HG03064 (cell line): Measurements from ENCODE around the gene RCCD1.
"Not testable (repeated sequence)": the region's sequence is repeated elsewhere in the genome, so short reads cannot be mapped to it uniquely, and the experiment has no call there.

Experiments
- ATAC-seq: cut with Tn5 transposase; IDR thresholded peaks from one replicate; pipeline ENCODE4 v1.9.1; 2021; ENCODE audit warnings: low read depth; ENCODE audit not compliant: unreplicated experiment

RCCD1 gene

DNA sequence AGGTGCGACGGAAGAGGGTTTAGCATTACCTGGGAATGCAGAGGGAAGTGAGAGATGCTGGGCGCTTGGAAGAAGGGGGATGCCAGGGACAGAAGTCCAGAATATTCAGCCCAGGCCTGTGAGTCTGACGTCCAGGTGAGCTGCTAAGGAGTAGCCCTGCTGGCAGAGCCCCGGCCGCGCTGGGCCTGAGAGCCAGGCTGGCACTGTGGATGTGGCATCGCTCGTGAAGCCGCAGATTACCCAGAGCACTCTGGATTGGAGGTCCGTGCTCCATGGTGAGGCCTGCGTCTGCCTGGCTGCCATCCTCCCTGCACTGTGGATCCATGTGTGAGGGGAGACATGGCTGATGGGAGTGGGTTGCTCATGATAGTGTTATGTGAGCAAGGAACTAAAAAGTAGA, 37.1 kb upstream of the RCCD1 start:
- no peak for ATAC-seq

- ATAC-seq = no peak
Observed at GRCh38 chr15:90918034-90918788, 36.5 kb upstream of the RCCD1 start.

DNA sequence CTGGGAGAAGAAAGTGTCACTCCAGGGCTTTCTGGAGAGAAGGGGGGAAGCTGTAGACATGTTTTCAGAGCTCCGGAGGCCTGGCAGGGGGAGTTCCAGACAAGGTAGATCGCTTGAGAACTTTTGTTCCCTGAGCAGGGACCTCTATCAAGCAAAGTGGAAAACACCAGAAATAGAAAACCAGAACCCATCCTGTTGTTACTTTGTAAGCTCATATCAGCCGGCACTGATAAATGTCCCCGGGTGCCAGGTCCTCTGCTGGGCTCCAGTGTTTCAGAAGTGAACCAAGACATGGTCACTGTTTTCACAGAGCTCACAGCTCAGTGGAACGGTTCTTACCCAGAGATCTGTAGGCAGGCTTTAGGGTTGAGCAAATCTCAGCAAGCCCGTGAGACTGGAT, 35.8 kb upstream of the RCCD1 start:
- no peak for ATAC-seq

DNA sequence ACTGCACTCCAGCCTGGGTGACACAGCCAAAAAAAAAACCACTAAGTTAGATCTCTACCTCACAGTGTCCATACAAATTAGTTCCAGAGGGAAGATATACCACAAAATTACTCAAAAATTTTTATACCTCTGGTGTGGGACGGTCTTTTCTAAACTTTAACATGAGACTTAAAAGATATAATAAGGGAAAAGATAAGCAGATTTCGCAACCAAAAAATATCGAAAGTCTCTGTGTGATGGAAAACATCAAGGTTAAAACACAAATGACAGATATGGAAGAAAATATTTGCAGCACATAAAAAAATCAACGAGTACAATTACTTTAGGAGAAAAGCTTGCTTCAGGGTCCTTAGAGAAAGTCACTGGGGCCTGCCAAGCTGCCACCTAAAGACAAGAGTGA, 32.8 kb upstream of the RCCD1 start:
- ATAC-seq = no peak

DNA sequence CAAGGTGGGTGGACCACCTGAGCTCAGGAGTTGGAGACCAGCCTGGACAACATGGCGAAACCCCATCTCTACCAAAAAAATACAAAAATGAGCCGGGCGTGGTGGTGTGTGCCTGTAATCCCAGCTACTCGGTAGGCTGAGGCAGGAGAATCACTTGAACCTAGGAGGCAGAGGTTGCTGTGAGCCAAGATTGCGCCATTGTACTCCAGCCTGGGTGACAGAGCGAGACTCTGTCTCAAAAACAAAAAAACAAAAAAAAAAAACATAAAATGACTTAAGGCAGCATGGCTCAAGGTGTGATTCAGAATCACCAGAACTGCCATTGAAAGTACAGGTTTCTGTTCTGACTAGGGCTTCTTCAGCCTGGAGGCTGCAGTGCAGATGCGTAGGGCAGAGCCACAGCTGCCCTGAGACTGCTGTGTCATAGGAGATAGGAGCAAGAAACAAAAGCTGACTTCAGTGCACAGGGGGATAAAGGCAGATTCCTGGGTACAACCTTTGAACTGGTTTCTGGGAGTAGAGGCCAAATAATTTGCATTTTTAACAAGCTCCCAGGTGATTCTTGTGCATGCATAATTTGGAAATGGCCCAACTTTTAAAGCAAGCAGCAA, 31.9 kb upstream of the RCCD1 start:
- peak; percentile 84 for ATAC-seq

DNA sequence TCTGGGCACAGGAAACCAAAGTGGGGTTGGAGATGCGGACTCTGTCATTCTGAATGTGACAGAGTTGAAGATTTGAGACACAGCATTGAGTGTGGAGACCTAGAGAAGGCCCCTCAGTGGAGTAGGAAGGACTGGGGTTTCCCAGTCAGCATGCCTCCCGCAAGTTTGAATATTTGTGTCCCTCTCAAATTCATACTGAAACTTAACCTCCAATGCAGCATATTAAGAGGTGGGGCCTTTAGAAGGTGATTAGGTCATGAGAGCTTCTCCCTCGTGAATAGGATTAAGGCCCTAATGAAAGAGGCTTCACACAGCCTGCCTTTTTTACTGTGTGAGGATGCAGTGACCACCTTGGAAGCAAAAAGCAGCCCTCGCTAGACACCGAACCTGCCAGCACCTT, 30.3 kb upstream of the RCCD1 start:
- peak; percentile 38 for ATAC-seq

- not testable (repeated sequence) for ATAC-seq
Observed at GRCh38 chr15:90926766-90927165, 27.9 kb upstream of the RCCD1 start.

DNA sequence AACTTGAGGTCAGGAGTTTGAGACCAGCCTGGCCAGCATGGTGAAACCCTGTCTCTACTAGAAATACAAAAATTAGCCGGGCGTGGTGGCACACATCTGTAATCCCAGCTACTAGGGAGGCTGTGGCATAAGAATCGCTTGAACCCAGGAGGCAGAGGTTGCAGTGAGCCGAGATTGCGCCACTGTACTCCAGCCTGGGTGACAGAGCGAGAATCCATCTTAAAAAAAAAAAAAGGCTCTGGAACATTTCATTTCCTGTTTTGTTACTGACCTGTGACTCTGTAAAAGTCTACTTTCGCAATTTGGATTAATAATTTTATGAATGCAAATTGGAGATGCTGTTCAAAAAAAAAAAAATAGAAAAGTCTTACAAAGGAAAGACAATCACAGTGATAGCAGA, 26.6 kb upstream of the RCCD1 start:
- ATAC-seq = not testable (repeated sequence)

- ATAC-seq = no peak
Observed at GRCh38 chr15:90929246-90930019, 25.3 kb upstream of the RCCD1 start.

- ATAC-seq = no peak
Observed at GRCh38 chr15:90930861-90931574, 23.7 kb upstream of the RCCD1 start.

DNA sequence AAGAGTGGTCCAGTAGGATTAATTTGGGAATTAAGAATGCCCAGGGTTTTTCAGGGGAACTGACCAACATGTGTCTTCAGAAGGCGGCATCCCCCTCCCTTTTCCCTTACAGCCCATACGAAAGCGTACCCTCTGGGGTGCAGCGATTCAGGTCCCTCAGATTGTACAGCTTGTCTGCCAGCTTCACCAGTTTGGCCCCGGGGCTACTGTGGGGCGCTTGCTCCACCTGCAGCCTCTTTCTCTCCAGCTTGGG, 23.2 kb upstream of the RCCD1 start:
- ATAC-seq = no peak

DNA sequence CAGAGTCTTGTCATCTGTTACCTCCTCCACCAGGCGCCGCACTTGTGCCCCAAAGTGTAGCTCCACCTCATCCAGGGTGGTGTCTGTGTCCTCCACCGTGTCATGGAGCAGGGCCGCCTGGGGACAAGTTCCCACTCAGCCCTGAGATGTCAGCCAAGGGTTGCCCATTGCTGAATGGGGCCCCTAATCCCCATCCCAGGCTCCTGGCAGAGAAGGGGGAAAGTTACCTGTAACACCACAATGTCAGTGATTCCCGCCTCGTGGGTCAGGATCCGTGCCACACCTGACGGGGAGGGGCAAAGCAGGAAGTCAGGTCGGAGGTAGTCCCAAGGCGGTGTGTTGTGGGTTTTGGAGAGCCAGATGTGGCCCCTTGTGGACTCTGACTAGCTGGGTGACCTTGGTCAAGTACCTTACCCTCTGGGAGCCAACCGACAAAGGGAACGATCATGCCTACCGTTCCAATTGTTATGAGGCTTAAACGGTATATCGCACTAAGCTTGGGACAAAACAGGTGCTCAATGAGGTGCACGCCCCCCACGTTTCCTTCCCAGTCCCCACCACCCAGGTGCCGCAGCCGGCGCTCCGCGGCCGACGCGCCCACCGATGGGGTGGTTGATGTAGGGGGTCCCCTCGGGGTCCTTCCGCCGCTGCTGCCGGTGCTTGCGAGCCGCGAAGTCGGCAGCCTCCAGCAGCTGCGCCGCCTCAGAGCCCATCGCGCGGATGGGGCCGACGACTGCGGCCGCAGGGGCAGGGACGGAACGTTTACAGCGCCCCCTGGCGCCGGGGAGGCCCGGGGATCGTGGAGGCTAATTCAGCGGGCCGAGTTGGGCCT, 22.6 kb upstream of the RCCD1 start, which contains the start of gene HDDC3:
HDDC3 (minus strand) TSS at position 722 of the 832 bp plus-strand sequence; CDS start at position 713, 9 bp downstream.
- ATAC-seq = peak; percentile 52

- ATAC-seq = no peak
Observed at GRCh38 chr15:90932660-90932991, 22.1 kb upstream of the RCCD1 start.

- ATAC-seq = no peak
Observed at GRCh38 chr15:90933301-90933700, 21.4 kb upstream of the RCCD1 start.

DNA sequence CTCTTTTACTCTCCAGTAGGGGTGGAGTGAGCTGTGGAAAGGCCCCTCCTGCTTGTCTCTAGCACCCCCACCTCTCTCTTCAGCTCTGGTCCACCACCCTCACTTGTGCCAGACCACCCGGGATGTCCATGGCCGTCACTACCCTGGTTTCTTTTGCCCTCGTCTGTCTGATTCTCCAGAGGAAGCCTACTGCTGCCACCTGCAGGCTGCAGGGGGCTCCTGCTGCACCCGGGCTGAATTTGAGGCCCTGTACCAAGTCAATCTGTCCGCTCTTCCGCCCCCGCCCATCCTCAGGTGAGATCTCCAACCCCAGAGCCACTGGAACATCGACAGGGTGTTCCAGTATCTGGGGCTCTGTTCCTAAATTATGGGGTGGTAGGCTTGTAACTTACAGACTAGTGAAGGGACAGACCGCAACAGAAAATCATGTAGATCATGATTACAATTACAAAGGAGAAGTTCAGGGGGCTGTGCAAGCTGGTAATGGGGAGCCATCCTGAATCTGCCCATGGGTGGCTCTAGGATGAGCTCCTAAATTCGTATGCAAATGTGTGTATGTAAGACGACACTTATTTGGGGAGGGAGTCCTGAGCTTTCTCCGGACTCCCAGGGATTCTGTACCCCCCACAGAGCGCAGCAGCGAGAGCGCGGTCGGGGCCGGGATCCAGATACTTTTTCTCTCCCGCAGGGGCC, 20.3 kb upstream of the RCCD1 start:
- ATAC-seq = peak; percentile 26

DNA sequence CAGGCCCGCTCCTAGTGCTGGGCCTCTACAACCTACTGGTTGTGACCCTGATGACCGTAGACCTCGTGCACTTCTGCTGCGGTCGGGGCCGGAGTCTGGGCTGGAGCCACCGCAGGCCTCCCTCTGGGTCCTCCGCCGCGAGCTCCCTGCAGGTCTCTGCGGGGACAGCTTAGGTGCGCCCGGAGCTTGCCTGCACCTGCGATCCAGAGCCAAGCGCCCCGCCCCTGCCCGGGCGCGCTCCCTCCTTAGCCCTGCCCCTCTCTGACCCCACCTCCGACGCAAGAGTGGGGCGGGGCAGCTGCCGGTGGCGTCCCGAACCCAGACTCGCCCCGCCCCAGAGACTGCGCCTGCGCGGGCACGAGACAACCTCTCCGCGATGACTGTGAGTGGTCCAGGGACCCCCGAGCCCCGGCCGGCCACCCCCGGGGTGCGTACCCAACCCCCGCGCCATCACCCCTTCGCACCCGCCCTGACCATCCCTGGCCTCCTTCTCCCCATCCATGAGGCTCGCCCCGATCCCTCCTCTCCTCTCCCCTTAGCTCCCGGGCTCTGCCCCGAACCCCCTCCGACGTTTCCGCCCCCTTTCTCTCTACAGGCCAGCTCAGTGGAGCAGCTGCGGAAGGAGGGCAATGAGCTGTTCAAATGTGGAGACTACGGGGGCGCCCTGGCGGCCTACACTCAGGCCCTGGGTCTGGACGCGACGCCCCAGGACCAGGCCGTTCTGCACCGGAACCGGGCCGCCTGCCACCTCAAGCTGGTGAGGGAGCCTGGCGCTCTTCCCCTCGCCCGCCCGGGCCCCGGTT, 19.5 kb upstream of the RCCD1 start, which contains the start of gene UNC45A:
UNC45A (plus strand) TSS at position 337 of the 803 bp plus-strand sequence; CDS start at position 377, 40 bp downstream.
- ATAC-seq = peak; percentile 49

DNA sequence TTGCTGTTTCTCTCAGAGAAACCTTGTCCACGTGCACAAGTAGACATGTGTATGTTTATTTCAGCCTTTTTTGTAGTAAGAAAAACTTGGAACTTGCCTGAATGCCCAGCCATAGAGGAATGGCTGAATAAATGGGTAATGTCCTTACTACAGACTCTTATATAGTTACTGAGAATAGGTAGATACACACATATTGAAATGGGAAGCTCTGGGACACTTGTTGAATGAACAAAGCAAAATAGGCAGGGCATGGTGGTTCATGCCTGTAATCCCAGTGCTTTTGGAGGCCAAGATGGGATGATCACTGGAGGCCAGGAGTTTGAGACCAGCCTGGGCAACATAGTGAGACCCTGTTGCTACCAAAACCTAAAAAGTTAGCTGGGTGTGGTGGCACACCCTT, 17.9 kb upstream of the RCCD1 start:
- no peak for ATAC-seq

DNA sequence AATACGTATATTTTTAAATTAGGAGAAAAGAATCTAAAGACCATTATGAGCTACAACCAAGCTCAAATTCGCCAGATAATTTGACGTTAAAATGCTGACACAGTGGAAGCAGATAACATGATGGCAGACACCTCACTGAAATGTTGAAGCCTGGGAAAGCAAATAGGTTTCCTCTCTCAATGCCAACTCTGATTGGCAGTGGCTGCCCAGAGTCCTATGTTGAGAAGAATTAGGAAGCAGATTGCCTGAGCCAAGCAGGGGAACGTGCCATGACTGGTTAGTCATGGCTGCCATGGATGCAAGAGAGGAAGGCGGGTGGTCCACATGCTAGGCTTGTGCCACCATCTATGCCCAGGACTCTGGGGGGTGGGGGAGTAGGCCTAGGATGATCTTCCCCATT, 16.4 kb upstream of the RCCD1 start:
- ATAC-seq = no peak

GRCh38 chr15:90939756-90940155, 14.9 kb upstream of the RCCD1 start:
- ATAC-seq = no peak
